ENCODE measurements around the gene CLCN5. TPM values are rescaled to one million over a fixed set of nuclear protein-coding genes. Genes with fewer than 3 reads are reported as not detected.

The CLCN5 gene
- total RNA-seq, 1 experiment from 2014 or later: 4.9 TPM

DNA sequence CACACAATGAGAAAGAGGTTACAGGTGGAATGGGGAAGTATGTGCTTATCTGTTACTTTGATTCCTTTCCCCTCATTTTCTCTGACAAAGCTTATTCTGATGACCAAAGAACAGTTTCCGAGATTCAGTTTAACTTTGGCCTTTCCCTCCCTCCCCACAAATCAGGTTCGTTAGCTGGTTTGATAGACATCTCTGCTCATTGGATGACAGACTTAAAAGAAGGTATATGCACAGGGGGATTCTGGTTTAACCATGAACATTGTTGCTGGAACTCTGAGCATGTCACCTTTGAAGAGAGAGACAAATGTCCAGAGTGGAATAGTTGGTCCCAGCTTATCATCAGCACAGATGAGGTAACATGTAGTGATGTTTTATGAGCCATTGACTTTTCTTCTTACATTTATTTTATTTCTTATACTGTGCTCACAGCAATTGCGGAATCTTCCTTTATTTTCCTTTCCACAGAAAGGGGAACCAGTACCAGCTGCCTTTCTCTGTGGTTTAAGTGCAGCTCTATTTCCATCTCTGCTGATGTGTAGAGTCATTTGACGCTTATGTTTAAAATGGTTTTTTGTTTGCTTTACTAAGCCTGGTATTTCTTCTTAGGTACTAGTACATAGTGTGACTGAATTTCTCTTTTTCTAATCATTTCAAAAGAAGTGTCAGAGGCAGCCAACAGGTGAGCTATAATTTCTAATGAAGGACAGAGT is 153.4 kb downstream of the CLCN5 start:
- BruUV-seq (replicated peaks): no TSS peak
- no peaks in the 10 kb centered on the region for H3K36me3 Mint-ChIP-seq (ENCODE audit: insufficient read depth, unreplicated experiment)

DNA sequence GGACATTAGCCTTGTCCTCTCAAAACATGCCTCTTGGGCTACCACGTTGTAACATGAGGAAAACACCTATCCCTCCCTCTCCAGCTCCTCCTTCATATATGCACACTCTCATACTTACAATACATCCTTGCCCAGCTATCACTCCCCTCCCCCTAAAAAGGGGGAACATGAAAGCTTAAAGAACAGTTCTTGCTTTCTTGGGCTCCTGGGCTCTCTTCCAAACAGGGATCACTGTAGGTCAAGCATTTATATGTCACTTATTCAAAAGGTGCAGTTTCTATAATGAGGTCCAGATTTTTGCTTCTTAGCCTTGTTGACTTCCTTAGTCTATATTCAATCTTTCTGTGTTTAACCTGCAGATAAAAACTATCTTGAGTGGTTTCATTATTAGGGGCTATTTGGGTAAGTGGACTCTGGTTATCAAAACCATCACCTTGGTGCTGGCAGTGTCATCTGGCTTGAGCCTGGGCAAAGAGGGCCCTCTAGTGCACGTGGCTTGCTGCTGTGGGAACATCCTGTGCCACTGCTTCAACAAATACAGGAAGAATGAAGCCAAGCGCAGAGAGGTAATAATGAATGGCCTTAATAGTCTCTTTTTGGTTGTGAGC is 159.0 kb downstream of the CLCN5 start:
- no TSS peak for BruUV-seq (replicated peaks)
- intact Hi-C loops (cut with micrococcal nuclease): loop anchor here (1.0 to 2.0 kb wide), 3 partner anchors 159 to 197 kb away; partner anchors contain the start of gene CLCN5
- TF ChIP-seq, protein P1, sequence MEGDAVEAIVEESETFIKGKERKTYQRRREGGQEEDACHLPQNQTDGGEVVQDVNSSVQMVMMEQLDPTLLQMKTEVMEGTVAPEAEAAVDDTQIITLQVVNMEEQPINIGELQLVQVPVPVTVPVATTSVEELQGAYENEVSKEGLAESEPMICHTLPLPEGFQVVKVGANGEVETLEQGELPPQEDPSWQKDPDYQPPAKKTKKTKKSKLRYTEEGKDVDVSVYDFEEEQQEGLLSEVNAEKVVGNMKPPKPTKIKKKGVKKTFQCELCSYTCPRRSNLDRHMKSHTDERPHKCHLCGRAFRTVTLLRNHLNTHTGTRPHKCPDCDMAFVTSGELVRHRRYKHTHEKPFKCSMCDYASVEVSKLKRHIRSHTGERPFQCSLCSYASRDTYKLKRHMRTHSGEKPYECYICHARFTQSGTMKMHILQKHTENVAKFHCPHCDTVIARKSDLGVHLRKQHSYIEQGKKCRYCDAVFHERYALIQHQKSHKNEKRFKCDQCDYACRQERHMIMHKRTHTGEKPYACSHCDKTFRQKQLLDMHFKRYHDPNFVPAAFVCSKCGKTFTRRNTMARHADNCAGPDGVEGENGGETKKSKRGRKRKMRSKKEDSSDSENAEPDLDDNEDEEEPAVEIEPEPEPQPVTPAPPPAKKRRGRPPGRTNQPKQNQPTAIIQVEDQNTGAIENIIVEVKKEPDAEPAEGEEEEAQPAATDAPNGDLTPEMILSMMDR (IDR thresholded peaks at IDR 0.05; ENCODE audit: unreplicated experiment): peak; percentile 8
- Mint-ChIP-seq H3K4me3 (ENCODE audit: unreplicated experiment) (no peak overlapping the region), H3K4me1 (ENCODE audit: insufficient read depth, unreplicated experiment) (no peaks in the 10 kb centered on the region), H3K9me3 (ENCODE audit: unreplicated experiment) (no peaks in the 10 kb centered on the region), H3K27me3 (ENCODE audit: insufficient read depth, unreplicated experiment) (peaks cover 58% of the 10 kb centered on the region), H3K27ac (ENCODE audit: low read depth, unreplicated experiment) (no peak overlapping the region), H3K36me3 (ENCODE audit: insufficient read depth, unreplicated experiment) (no peaks in the 10 kb centered on the region)
- POLR2A ChIA-PET: no interaction called here
- CTCF ChIA-PET: interaction anchor here (0.8 to 1.0 kb wide), 2 partner anchors 9 to 11 kb away, joined by 3 to 5 read pairs; no protein-coding TSS in a partner anchor
- DNase-seq (ENCODE audit: unreplicated experiment): peak; percentile 23

More for the DNA sequence above, 153.4 kb downstream of the CLCN5 start:
- Mint-ChIP-seq H3K4me1 (ENCODE audit: insufficient read depth, unreplicated experiment) (no peaks in the 10 kb centered on the region), H3K27ac (ENCODE audit: low read depth, unreplicated experiment) (no peak overlapping the region), H3K27me3 (ENCODE audit: insufficient read depth, unreplicated experiment) (peaks cover 66% of the 10 kb centered on the region), H3K4me3 (ENCODE audit: unreplicated experiment) (no peak overlapping the region), H3K9me3 (ENCODE audit: unreplicated experiment) (no peaks in the 10 kb centered on the region)
- ChIA-PET CTCF (interaction anchor here (1.0 kb wide), 1 partner anchor 79 kb away, joined by 3 read pairs; no protein-coding TSS in a partner anchor), POLR2A (interaction anchor here (0.6 kb wide), 1 partner anchor 36 kb away, joined by 3 read pairs; no protein-coding TSS in a partner anchor)
- intact Hi-C loops (cut with micrococcal nuclease): no loop called here
- no peak for DNase-seq (ENCODE audit: unreplicated experiment)
- TF ChIP-seq, protein P1 (IDR thresholded peaks at IDR 0.05; ENCODE audit: unreplicated experiment): no peak

DNA sequence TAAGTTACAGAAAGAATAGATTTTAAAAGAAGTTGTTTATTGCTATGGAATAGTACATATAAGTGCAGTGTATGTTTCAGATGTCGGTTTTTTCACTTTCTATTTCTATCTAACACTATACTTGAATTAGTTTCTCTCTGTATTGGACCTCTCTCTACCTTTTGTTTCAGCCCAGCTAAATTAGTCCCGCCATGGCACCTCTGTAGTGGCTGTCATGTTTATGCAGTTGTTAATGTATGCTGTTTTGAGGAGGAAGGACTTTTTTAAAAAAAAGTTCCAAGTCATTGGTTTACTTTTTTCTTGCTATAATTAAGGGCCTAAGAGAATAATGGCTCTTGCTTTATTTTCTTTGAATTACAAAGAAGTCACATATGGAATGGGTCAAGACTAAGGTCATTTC is 160.3 kb downstream of the CLCN5 start:
- Mint-ChIP-seq H3K4me1 (ENCODE audit: insufficient read depth, unreplicated experiment) (no peaks in the 10 kb centered on the region), H3K27me3 (ENCODE audit: insufficient read depth, unreplicated experiment) (peaks cover 51% of the 10 kb centered on the region), H3K9me3 (ENCODE audit: unreplicated experiment) (no peaks in the 10 kb centered on the region), H3K27ac (ENCODE audit: low read depth, unreplicated experiment) (no peak overlapping the region), H3K36me3 (ENCODE audit: insufficient read depth, unreplicated experiment) (no peaks in the 10 kb centered on the region), H3K4me3 (ENCODE audit: unreplicated experiment) (no peak overlapping the region)
- intact Hi-C loops (cut with micrococcal nuclease): no loop called here
- ChIA-PET POLR2A (no interaction called here), CTCF (no interaction called here)
- no peak for DNase-seq (ENCODE audit: unreplicated experiment)
- BruUV-seq (replicated peaks): no TSS peak
- TF ChIP-seq, protein P1 (IDR thresholded peaks at IDR 0.05; ENCODE audit: unreplicated experiment): no peak

DNA sequence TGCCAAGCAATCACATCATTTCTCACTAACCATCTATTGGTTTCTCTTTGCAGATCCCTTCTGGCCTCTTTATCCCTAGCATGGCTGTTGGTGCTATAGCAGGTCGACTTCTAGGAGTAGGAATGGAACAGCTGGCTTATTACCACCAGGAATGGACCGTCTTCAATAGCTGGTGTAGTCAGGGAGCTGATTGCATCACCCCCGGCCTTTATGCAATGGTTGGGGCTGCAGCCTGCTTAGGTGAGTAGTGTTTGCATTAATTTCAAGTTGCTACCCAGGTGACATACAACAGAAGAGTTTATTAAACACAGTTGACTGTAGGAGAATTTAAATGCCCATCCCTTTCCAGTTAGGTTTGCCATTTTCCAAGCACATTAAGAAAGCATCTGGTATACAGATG is 166.2 kb downstream of the CLCN5 start:
- Mint-ChIP-seq H3K27ac (ENCODE audit: low read depth, unreplicated experiment) (no peak overlapping the region), H3K36me3 (ENCODE audit: insufficient read depth, unreplicated experiment) (peaks cover 5% of the 10 kb centered on the region), H3K4me1 (ENCODE audit: insufficient read depth, unreplicated experiment) (no peaks in the 10 kb centered on the region), H3K27me3 (ENCODE audit: insufficient read depth, unreplicated experiment) (peaks cover 37% of the 10 kb centered on the region), H3K4me3 (ENCODE audit: unreplicated experiment) (no peak overlapping the region), H3K9me3 (ENCODE audit: unreplicated experiment) (no peaks in the 10 kb centered on the region)
- ChIA-PET POLR2A (no interaction called here), CTCF (interaction anchor here (0.8 kb wide), 1 partner anchor 11 kb away, joined by 3 read pairs; no protein-coding TSS in a partner anchor)
- intact Hi-C loops (cut with micrococcal nuclease): no loop called here
- DNase-seq (ENCODE audit: unreplicated experiment): no peak
- BruUV-seq (replicated peaks): no TSS peak
- TF ChIP-seq, protein P1 (IDR thresholded peaks at IDR 0.05; ENCODE audit: unreplicated experiment): no peak

Data from MCF 10A (cell line).